SU-DHL-6 (cell line): ENCODE data around the gene FMO5.

ENCODE experiments used
- H2AFZ ChIP-seq: fragments of 200-600 bp; sonication (generic); 2 replicates; pipeline ENCODE4 v1.6.1; 2014; ENCODE audit warnings: low read depth, mild to moderate bottlenecking, moderate library complexity, mixed read lengths, antibody characterized with exemption, low read length; ENCODE audit not compliant: severe bottlenecking
- H3F3A ChIP-seq: fragments of 200-600 bp; shearing (Covaris generic); 2 replicates; pipeline ENCODE4 v1.6.0; 2016; ENCODE audit warnings: antibody characterized with exemption, mild to moderate bottlenecking; ENCODE audit not compliant: insufficient read depth
- H3K27ac ChIP-seq: fragments of 200-600 bp; sonication (generic); 2 replicates; pipeline ENCODE4 v1.5.1; 2016; ENCODE audit warnings: low read depth, mild to moderate bottlenecking, low read length, moderate library complexity, mixed read lengths
- H3K27me3 ChIP-seq: fragments of 200-600 bp; sonication (generic), shearing (Covaris generic); 2 replicates; pipeline ENCODE4 v1.6.0; 2014; ENCODE audit warnings: mild to moderate bottlenecking, low read length
- H3K36me3 ChIP-seq: fragments of 200-600 bp; sonication (generic); 2 replicates; pipeline ENCODE4 v1.6.1; 2014; ENCODE audit warnings: mild to moderate bottlenecking, low read length, mixed read lengths
- H3K4me2 ChIP-seq: fragments of 300-600, 200-600 bp; shearing (Covaris generic), sonication (generic); 2 replicates; pipeline ENCODE4 v1.6.0; 2014; ENCODE audit warnings: low read length, low read depth, mild to moderate bottlenecking; ENCODE audit not compliant: poor library complexity, severe bottlenecking
- H3K4me3 ChIP-seq: fragments of 200-600 bp; sonication (generic); 2 replicates; pipeline ENCODE4 v1.5.1; 2014; ENCODE audit warnings: antibody characterized with exemption, low read length, mild to moderate bottlenecking, mixed read lengths; ENCODE audit not compliant: insufficient read depth, poor library complexity, severe bottlenecking
- H3K79me2 ChIP-seq: fragments of 200-600 bp; sonication (generic); 2 replicates; pipeline ENCODE4 v1.6.1; 2014; ENCODE audit warnings: mild to moderate bottlenecking, low read length, moderate library complexity; ENCODE audit not compliant: insufficient read depth
- H3K9ac ChIP-seq: fragments of 200-600 bp; sonication (generic); 2 replicates; pipeline ENCODE4 v1.7.0; 2014; ENCODE audit warnings: mild to moderate bottlenecking, low read length
- H3K9me2 ChIP-seq: fragments of 200-600 bp; sonication (generic); replicated peaks from 2 replicates; pipeline ENCODE4 v1.6.1; 2014; ENCODE audit warnings: low read length; ENCODE audit not compliant: insufficient read depth
- H3K9me3 ChIP-seq: fragments of 200-600 bp; sonication (generic); 2 replicates; pipeline ENCODE4 v1.6.1; 2014; ENCODE audit warnings: low read length, mixed read lengths; ENCODE audit not compliant: insufficient read depth
- H4K20me1 ChIP-seq: fragments of 200-600 bp; sonication (generic); 2 replicates; pipeline ENCODE4 v1.6.1; 2014; ENCODE audit warnings: low read depth, mild to moderate bottlenecking, antibody characterized with exemption, low read length, moderate library complexity, mixed read lengths
- EZH2phosphoT487 ChIP-seq: fragments of 200-600 bp; sonication (generic), shearing (Covaris generic); conservative IDR thresholded peaks from 2 replicates; pipeline ENCODE4 v1.6.1; 2018; ENCODE audit warnings: mild to moderate bottlenecking, antibody characterized with exemption, low read length, moderate library complexity, mixed read lengths
- TF ChIP-seq, protein P1 (sequence below): fragments of 200-600 bp; sonication (generic); IDR thresholded peaks from one replicate; pipeline ENCODE4 v1.5.1; 2017; ENCODE audit warnings: antibody characterized with exemption, mild to moderate bottlenecking, low read length, moderate library complexity; ENCODE audit not compliant: insufficient read depth, poor library complexity, severe bottlenecking

FMO5 gene

DNA sequence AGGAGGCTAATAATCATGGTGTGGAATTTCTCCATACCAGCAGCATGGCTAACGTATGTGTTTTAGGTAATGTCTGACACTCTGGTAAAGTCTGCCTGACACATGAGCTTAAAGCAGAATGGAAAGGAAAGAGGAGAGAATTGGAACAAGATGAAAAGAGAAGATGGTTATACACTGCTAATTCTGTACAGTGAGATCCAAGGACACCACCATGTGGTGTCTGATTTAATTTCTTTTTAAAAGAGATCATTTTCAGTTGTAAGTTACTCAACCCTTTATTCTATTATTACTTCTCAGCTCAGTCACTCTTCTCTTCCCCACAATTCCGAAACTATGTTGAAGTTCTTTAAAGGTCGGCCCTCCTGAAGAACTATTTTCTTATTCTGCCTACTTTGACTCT, 68.5 kb downstream of the FMO5 start:
- Histone ChIP-seq H3K27ac (no peak overlapping the region), H3K9me2 (no peaks in the 10 kb centered on the region), H3K27me3 (no peaks in the 10 kb centered on the region), H3K4me2 (no peak overlapping the region), H3K9me3 (no peaks in the 10 kb centered on the region), H3K36me3 (peaks cover 11% of the 10 kb centered on the region; the same call in 1 of the 2 replicates), H3K79me2 (no peaks in the 10 kb centered on the region), H3F3A (no peaks in the 10 kb centered on the region), H4K20me1 (no peaks in the 10 kb centered on the region), H3K9ac (no peak overlapping the region), H2AFZ (no peak overlapping the region), H3K4me3 (no peak overlapping the region)
- no peak for TF ChIP-seq EZH2phosphoT487
- TF ChIP-seq, protein P1, sequence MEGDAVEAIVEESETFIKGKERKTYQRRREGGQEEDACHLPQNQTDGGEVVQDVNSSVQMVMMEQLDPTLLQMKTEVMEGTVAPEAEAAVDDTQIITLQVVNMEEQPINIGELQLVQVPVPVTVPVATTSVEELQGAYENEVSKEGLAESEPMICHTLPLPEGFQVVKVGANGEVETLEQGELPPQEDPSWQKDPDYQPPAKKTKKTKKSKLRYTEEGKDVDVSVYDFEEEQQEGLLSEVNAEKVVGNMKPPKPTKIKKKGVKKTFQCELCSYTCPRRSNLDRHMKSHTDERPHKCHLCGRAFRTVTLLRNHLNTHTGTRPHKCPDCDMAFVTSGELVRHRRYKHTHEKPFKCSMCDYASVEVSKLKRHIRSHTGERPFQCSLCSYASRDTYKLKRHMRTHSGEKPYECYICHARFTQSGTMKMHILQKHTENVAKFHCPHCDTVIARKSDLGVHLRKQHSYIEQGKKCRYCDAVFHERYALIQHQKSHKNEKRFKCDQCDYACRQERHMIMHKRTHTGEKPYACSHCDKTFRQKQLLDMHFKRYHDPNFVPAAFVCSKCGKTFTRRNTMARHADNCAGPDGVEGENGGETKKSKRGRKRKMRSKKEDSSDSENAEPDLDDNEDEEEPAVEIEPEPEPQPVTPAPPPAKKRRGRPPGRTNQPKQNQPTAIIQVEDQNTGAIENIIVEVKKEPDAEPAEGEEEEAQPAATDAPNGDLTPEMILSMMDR: no peak

DNA sequence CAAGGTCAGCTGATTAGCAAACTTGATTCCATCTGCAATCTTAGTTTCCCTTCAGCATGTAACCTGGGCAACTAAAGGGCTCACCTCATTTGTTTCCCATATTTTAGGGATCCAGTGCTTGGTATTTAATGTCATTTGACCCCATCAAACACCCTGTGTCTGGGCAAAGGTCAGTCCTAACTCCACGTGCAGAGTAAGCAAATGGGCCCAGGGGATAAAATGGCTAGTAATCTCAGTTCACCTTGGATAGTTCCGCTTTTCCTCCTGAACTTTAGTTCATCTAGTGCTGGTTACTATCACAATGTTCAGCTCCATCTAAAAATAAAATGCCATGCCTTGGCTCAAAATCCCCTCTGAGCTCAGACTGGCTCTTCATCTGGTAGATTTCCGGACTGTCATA, 72.4 kb downstream of the FMO5 start:
- Histone ChIP-seq H3K9ac (no peak overlapping the region), H2AFZ (no peak overlapping the region), H3K79me2 (no peaks in the 10 kb centered on the region), H3K27me3 (no peaks in the 10 kb centered on the region), H3K4me3 (no peak overlapping the region), H3K4me2 (no peak overlapping the region), H3F3A (no peaks in the 10 kb centered on the region), H3K27ac (no peak overlapping the region), H3K9me3 (no peaks in the 10 kb centered on the region), H3K9me2 (no peaks in the 10 kb centered on the region), H3K36me3 (0 out of 2 replicates have a peak, but pooled peaks cover 1% of the 10 kb centered on the region), H4K20me1 (no peaks in the 10 kb centered on the region)
- TF ChIP-seq, protein P1: no peak
- no peak for TF ChIP-seq EZH2phosphoT487

- Histone ChIP-seq H3K36me3 (no peaks in the 10 kb centered on the region), H3K9ac (no peak overlapping the region), H3K79me2 (no peaks in the 10 kb centered on the region), H3K4me2 (no peak overlapping the region), H2AFZ (no peak overlapping the region), H3F3A (no peaks in the 10 kb centered on the region), H3K9me3 (no peaks in the 10 kb centered on the region), H4K20me1 (no peaks in the 10 kb centered on the region), H3K27me3 (no peaks in the 10 kb centered on the region), H3K27ac (no peak overlapping the region), H3K4me3 (no peak overlapping the region), H3K9me2 (no peaks in the 10 kb centered on the region)
- TF ChIP-seq, protein P1: no peak
- no peak for TF ChIP-seq EZH2phosphoT487
Observed at GRCh38 chr1:147151244-147151643, 73.9 kb downstream of the FMO5 start.
